EH (cell line): Measurements from ENCODE around the gene FLACC1.
A peak's percentile ranks its signal among the peaks of the same experiment; 100 is the strongest.

ENCODE experiments used
- DNase-seq: peaks from one replicate; pipeline ENCODE4 v3.0.0-alpha.2; 2015; ENCODE audit warnings: low read depth

Gene FLACC1

GRCh38 chr2:201275990-201276389 is 81.2 kb downstream of the FLACC1 start:
- no peak for DNase-seq

GRCh38 chr2:201275069-201275468 is 82.1 kb downstream of the FLACC1 start:
- DNase-seq: no peak

GRCh38 chr2:201273330-201273983 is 83.7 kb downstream of the FLACC1 start:
- no peak for DNase-seq

- DNase-seq: no peak
Measured at GRCh38 chr2:201271917-201272316, 85.2 kb downstream of the FLACC1 start.

GRCh38 chr2:201270293-201271001 is 86.7 kb downstream of the FLACC1 start:
- no peak for DNase-seq

- DNase-seq: no peak
Measured at GRCh38 chr2:201269764-201270163, 87.4 kb downstream of the FLACC1 start.

DNA sequence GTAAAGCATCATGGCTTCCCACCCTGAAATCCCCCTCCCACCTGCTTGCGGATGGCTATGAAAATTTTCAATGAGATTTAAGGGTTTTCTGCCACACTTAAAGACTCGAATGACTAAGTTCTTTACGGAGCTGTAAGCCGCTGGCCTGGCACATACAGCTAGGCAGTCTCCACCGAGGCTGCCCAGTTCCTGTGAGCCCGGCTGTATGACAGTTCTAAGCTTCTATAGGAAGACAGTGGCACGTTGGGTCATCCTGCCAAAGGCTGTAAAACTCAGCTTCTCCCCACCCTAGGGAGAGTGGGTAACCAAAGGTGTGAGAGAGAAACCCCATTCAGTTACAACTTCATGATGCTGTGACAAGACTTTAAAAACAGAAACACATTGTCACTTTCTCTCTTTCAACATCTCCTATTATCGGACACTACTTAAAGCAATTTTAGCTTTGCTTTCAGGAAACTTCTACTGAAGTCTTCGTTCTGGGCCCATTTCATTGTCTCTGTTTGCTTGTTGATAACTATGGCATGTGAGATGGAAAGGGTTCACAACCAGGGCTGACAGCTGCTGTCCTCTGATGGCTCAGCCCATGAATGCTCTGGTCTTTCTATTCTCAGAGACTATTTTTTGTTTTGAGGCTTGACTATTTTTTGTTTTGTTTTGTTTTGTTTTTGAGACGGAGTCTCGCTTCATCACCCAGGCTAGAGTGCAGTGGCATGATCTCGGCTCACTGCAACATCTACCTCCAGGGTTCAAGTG is 89.7 kb downstream of the FLACC1 start:
- DNase-seq: no peak

GRCh38 chr2:201266629-201267028 is 90.5 kb downstream of the FLACC1 start:
- no peak for DNase-seq

DNA sequence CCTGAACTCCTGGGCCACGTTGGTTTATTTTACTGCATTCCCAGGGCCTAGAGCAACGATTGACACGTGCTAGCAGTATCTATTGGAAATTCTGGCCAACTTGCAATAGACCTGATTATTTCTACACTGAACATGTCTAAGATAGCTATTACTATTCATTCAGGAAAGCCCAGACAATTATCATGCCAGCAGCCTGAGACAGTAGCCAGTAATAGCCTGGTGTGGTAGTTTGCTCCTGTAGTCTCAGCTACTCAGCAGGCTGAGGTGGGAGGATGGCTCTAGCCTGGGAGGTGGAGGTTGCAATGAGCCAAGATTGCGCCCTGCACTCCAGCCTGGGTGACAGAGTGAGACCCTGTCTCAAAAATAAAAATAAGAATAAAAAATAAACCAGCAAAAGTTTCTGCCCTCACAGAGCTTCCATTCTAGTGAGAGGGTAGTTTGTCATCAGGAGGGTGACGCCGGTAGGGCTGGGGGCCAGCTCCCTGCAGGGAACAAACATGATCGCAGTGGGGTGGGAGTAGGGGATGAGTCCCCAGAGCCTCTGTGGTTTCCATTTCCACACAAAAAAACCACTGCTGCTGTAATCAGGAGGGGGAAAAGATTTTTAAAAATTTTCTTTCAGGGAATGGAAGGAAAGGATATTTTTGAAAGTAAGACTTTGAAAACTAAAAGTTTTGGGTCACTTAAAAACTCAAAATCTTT is 92.5 kb downstream of the FLACC1 start:
- DNase-seq: no peak

DNA sequence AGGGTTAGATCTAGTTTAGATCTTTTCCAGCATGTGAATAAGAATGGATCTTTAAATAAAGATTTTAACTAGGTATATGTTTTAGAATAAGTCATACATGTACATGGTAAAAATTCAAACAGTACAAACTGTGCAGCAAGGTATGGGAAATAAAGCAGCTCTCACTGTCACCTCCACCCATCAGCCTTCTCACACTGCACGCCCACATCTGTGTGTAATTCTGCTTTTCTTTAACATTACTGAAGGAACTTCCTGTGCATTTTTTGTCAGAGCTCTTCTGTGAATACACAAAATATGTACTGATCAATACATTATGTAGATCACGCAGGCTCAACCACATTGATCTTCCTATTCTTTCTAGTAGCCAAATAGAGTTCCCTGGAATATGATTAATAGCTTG is 93.4 kb downstream of the FLACC1 start:
- DNase-seq: no peak

DNA sequence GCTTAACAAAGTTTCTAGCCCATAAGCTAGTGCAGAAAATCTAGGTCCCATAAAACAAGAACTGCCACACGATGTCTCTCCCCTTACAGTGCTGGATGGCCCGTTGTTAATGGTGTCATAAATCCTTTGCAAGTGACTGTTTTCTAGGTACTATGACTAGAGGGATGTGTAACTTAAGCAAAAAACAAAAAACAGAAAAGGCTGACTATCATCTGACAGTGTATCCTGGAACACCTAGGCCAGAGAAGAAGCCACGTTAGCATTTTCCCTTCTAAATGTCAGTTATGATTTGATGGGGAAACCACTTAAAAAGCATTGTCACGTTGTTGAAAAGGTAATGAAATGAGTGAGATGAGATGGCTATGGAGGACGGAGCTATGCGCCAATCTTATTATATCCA is 94.4 kb downstream of the FLACC1 start:
- DNase-seq: no peak

DNA sequence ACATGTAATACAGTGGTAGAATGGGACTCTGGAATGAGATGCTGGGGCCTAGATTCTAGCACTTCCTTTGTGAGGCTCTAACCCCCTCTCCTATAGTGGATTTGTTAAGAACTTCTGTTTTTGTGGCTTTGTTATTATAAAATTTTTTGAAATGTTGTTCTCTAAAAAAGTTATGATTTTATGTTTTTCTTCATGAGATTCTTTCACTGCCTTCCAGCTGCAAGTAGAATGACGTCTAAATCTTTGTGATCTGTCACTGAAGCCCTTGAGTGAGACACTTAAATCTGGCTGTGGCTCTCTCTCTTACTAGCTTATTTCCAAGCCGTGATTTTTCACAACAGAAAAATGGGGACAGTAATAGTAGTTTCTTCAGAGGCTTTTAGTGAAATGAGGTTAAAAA is 95.2 kb downstream of the FLACC1 start:
- DNase-seq: peak; percentile 39

DNA sequence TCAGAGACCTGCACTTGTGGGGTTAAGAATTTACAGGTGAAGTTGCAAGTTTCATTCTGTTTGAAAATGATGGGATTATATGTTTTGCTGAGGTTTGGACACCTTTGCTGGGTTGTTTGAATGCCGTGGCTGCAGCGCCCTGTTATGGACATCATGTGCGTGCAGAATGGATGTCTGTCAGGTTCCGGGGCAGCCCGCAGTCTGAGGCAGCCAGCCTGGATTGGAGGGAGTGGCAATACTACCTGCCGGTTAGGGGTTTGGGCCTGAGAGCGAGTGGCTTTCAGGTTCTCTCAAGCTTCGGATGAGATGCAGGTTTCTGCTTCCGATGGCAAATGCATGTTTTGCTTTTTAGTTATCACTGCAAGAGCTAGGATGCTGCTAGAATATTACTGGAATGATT is 95.7 kb downstream of the FLACC1 start:
- no peak for DNase-seq

- peak; percentile 67 for DNase-seq
Measured at GRCh38 chr2:201260302-201260800, 96.8 kb downstream of the FLACC1 start, which contains the start of gene CASP8. Gene CASP8 (plus strand): TSS chr2:201260536. CDS start chr2:201266487, 5,951 bp downstream.

- DNase-seq: no peak
Measured at GRCh38 chr2:201258666-201259615, 98.2 kb downstream of the FLACC1 start.

GRCh38 chr2:201257956-201258665 is 99.0 kb downstream of the FLACC1 start:
- peak; percentile 79 for DNase-seq

- DNase-seq: no peak
Measured at GRCh38 chr2:201257381-201257955, 99.7 kb downstream of the FLACC1 start.

GRCh38 chr2:201256082-201256481 is 101.1 kb downstream of the FLACC1 start:
- DNase-seq: peak; percentile 42

- DNase-seq: peak; percentile 27
Measured at GRCh38 chr2:201255408-201256033, 101.6 kb downstream of the FLACC1 start.
